ENCODE data around the gene RPLP2.

The RPLP2 gene

DNA sequence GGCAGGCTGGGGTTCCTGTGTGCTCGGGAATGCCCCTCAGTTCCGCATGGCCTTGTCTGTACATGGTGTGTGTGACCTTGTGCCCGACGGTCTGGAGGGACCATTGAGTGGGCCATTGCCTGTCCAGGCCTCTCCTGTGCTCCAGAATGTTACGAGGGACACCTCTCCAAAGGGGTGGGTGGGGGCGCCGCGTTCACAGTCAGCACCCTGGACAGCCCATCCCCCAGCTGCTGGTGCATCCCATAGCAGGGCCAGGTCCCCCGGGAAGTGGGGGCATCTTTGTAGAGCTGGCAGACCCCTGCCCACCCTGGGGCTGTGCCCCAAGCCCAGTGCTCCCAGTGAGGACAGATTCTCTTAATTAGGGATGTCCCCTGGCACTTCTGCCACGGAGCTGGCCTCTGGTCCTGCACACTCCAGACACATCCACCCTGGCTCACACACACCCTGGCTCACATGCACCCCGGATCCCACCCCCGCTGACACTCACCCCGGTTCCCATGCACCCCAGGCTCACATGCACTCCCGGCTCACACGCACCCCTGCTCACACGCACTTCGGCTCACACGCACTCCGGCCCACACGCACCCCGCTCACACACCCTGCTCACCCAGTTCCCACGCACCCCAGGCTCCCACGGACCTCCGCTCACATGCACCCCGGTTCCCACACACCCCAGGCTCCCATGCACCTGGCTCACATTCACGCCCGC, 48.4 kb downstream of the RPLP2 start (continued):
- TF ChIP-seq, protein P1, sequence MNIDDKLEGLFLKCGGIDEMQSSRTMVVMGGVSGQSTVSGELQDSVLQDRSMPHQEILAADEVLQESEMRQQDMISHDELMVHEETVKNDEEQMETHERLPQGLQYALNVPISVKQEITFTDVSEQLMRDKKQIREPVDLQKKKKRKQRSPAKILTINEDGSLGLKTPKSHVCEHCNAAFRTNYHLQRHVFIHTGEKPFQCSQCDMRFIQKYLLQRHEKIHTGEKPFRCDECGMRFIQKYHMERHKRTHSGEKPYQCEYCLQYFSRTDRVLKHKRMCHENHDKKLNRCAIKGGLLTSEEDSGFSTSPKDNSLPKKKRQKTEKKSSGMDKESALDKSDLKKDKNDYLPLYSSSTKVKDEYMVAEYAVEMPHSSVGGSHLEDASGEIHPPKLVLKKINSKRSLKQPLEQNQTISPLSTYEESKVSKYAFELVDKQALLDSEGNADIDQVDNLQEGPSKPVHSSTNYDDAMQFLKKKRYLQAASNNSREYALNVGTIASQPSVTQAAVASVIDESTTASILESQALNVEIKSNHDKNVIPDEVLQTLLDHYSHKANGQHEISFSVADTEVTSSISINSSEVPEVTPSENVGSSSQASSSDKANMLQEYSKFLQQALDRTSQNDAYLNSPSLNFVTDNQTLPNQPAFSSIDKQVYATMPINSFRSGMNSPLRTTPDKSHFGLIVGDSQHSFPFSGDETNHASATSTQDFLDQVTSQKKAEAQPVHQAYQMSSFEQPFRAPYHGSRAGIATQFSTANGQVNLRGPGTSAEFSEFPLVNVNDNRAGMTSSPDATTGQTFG (tag by site-specific recombination; IDR thresholded peaks at IDR 0.05; ENCODE audit: borderline replicate concordance) = no peak
- TF ChIP-seq ZSCAN16 (tag by site-specific recombination; IDR thresholded peaks at IDR 0.05) = no peak
- TF ChIP-seq, protein P2, sequence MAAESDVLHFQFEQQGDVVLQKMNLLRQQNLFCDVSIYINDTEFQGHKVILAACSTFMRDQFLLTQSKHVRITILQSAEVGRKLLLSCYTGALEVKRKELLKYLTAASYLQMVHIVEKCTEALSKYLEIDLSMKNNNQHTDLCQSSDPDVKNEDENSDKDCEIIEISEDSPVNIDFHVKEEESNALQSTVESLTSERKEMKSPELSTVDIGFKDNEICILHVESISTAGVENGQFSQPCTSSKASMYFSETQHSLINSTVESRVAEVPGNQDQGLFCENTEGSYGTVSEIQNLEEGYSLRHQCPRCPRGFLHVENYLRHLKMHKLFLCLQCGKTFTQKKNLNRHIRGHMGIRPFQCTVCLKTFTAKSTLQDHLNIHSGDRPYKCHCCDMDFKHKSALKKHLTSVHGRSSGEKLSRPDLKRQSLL (tag by site-specific recombination; IDR thresholded peaks at IDR 0.05) = peak; percentile 45; the same call in 1 of the 2 replicates
- no peak for TF ChIP-seq ZNF416 (tag by site-specific recombination; IDR thresholded peaks at IDR 0.05)
- peak; percentile 57 for TF ChIP-seq ZFHX2 (tag by site-specific recombination; conservative IDR thresholded peaks at IDR 0.05)
- no peak for TF ChIP-seq ZBTB21 (tag by site-specific recombination; IDR thresholded peaks at IDR 0.05)
- TF ChIP-seq SP2 (tag by site-specific recombination; IDR thresholded peaks at IDR 0.05) = no peak

DNA sequence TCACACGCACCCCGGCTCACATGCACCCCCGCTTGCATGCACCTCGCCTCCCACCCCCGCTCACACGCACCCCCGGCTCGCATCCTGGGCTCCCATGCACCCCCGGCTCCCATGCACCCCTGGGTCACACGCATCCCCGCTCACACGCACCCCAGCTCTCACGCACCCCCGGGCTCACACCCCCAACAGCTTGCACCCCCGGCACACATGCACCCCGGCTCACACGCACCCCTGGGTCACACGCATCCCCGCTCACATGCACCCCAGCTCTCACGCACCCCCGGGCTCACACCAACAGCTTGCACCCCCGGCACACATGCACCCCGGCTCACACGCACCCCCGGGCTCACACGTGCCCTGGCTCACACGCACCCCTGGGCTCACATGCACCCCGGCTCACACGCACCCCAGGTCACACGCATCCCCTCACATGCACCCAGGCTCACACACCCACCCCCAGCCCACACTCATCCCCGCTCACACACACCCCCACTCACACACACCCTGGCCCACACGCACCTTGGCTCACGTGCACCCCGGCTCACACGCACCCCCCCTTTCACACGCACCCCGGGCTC, 49.1 kb downstream of the RPLP2 start:
- ChIA-PET POLR2A (interaction anchor here (1.2 to 1.8 kb wide), 2 partner anchors 15 to 39 kb away, joined by 4 to 11 read pairs; partner anchors contain the start of gene TSPAN4), CTCF (interaction anchor here (0.5 to 2.5 kb wide), 4 partner anchors 11 to 229 kb away, joined by 3 to 10 read pairs (median 4); no protein-coding TSS in a partner anchor)
- no peaks in the 10 kb centered on the region for H3K36me3 ChIP-seq (ENCODE audit: control insufficient read depth in 2 of 2, insufficient read depth in 1 of 2, low read length in 2 of 2)
- no peaks in the 10 kb centered on the region for H3K9me3 ChIP-seq (ENCODE audit: control insufficient read depth, insufficient read depth, low read depth, low read length)
- H3K4me1 ChIP-seq (ENCODE audit: control insufficient read depth, insufficient read depth, low read length) = no peaks in the 10 kb centered on the region
- TF ChIP-seq KLF16 (tag by site-specific recombination; IDR thresholded peaks at IDR 0.05) (no peak), ZNF560 (tag by site-specific recombination; IDR thresholded peaks at IDR 0.05; ENCODE audit: borderline replicate concordance) (no peak)
- TF ChIP-seq, protein P3, sequence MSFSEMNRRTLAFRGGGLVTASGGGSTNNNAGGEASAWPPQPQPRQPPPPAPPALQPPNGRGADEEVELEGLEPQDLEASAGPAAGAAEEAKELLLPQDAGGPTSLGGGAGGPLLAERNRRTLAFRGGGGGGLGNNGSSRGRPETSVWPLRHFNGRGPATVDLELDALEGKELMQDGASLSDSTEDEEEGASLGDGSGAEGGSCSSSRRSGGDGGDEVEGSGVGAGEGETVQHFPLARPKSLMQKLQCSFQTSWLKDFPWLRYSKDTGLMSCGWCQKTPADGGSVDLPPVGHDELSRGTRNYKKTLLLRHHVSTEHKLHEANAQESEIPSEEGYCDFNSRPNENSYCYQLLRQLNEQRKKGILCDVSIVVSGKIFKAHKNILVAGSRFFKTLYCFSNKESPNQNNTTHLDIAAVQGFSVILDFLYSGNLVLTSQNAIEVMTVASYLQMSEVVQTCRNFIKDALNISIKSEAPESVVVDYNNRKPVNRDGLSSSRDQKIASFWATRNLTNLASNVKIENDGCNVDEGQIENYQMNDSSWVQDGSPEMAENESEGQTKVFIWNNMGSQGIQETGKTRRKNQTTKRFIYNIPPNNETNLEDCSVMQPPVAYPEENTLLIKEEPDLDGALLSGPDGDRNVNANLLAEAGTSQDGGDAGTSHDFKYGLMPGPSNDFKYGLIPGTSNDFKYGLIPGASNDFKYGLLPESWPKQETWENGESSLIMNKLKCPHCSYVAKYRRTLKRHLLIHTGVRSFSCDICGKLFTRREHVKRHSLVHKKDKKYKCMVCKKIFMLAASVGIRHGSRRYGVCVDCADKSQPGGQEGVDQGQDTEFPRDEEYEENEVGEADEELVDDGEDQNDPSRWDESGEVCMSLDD (tag by site-specific recombination; IDR thresholded peaks at IDR 0.05) = peak; percentile 2; the same call in 1 of the 2 replicates
- H3K4me3 ChIP-seq (ENCODE audit: low read depth, low read length) = no peak overlapping the region
- no peak overlapping the region for H3K27ac ChIP-seq (ENCODE audit: extremely low read depth, low read depth, low read length)

DNA sequence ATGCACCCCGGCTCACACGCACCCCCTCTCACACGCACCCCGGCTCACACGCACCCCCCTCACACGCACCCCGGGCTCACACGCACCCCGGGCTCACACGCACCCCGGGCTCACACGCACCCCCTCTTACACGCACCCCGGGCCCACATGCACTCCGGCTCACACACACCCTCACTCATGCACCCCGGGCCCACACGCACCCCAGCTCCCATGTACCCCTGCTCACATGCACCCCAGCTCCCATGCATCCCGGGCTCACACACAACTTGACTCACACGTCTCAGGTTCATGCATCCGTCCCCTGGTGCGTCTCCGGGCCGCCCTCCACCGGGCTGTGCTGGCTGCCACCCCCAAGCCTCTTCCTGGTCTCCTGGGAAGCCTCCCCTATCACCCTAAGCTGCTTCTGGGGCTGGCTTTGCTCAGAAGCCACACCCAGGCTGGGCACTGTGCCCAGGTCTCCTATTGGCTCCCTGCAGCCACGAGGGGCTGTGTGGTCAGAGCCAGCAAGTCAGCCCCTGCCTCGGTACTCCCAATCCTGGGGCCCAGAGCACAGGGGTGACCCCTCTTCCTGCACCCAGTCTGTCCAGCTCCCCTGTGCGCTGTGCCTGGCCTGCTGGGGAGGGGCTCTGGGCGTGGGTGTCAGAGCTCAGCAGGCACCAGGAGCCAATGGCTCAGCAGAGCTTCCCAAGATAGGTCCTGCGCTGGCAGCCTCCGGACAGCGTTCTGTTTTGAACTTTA, 49.8 kb downstream of the RPLP2 start:
- H3K9me3 ChIP-seq (ENCODE audit: control insufficient read depth, insufficient read depth, low read depth, low read length) = no peaks in the 10 kb centered on the region
- ChIA-PET CTCF (interaction anchor here (0.5 to 1.6 kb wide), 3 partner anchors 12 to 228 kb away, joined by 3 to 5 read pairs (median 3); no protein-coding TSS in a partner anchor), POLR2A (interaction anchor here (0.6 to 1.8 kb wide), 5 partner anchors 15 to 106 kb away, joined by 3 to 11 read pairs (median 3); partner anchors contain the start of gene TSPAN4)
- H3K27ac ChIP-seq (ENCODE audit: extremely low read depth, low read depth, low read length) = no peak overlapping the region; the same call in 1 of the 2 replicates
- no peak overlapping the region for H3K4me3 ChIP-seq (ENCODE audit: low read depth, low read length)
- H3K36me3 ChIP-seq (ENCODE audit: control insufficient read depth in 2 of 2, insufficient read depth in 1 of 2, low read length in 2 of 2) = no peaks in the 10 kb centered on the region
- no peaks in the 10 kb centered on the region for H3K4me1 ChIP-seq (ENCODE audit: control insufficient read depth, insufficient read depth, low read length)
- TF ChIP-seq ZNF571 (tag by site-specific recombination; IDR thresholded peaks at IDR 0.05) (no peak), KLF8 (tag by site-specific recombination; IDR thresholded peaks at IDR 0.05) (peak; percentile 24; the same call in 1 of the 2 replicates), KLF1 (tag by site-specific recombination; IDR thresholded peaks at IDR 0.05) (peak; percentile 33; the same call in 1 of the 2 replicates), WT1 (tag by site-specific recombination; IDR thresholded peaks at IDR 0.05) (0 out of 2 replicates have a peak, but pooled peaks have one; percentile 25), ZNF423 (tag by site-specific recombination; IDR thresholded peaks at IDR 0.05) (peak; percentile 61; the same call in 1 of the 2 replicates), ZNF23 (tag by site-specific recombination; IDR thresholded peaks at IDR 0.05; ENCODE audit: borderline replicate concordance) (no peak), GLIS2 (tag by site-specific recombination; IDR thresholded peaks at IDR 0.05) (peak; percentile 84), ZNF184 (tag by site-specific recombination; IDR thresholded peaks at IDR 0.05) (no peak)
- TF ChIP-seq, protein P4, sequence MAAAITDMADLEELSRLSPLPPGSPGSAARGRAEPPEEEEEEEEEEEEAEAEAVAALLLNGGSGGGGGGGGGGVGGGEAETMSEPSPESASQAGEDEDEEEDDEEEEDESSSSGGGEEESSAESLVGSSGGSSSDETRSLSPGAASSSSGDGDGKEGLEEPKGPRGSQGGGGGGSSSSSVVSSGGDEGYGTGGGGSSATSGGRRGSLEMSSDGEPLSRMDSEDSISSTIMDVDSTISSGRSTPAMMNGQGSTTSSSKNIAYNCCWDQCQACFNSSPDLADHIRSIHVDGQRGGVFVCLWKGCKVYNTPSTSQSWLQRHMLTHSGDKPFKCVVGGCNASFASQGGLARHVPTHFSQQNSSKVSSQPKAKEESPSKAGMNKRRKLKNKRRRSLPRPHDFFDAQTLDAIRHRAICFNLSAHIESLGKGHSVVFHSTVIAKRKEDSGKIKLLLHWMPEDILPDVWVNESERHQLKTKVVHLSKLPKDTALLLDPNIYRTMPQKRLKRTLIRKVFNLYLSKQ (tag by site-specific recombination; IDR thresholded peaks at IDR 0.05; ENCODE audit: borderline replicate concordance) = no peak
- TF ChIP-seq, protein P3 (tag by site-specific recombination; IDR thresholded peaks at IDR 0.05) = peak; percentile 89

All from HEK293 (cell line).